Measurements from ENCODE around the gene SLC66A2.

DNA sequence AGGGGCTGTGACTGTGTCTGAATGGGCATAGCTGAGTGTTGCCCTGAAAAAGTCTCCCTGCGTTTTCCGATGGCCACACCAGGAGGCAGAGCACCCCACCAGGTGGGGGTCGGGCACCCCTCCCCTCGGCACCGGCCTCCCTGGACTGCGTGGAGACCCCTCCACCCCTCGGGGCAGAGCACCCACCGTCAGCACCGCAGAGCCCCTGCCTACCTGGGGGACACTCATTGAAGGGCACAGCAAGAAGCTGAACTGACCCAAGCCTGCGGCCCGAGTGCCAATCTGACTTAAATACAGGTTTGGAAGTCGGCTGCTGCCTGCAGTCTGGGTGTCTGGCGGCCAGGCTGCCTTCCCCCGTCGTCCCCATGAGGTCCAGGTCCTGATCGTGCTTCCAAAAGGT lies 83.8 kb downstream of the SLC66A2 start:
- TF ChIP-seq EP300 (IDR thresholded peaks at IDR 0.05; ENCODE audit: low read depth) (no peak), POLR2A (IDR thresholded peaks at IDR 0.05) (no peak), POLR2AphosphoS5 (IDR thresholded peaks at IDR 0.05) (no peak), CTCF (IDR thresholded peaks at IDR 0.05) (no peak)

Data from transverse colon (tissue), 4 donors.